ENCODE measurements around the gene ZNF639. TPM values are rescaled to one million over a fixed set of nuclear protein-coding genes. Genes with fewer than 3 reads are reported as not detected.

Gene ZNF639
- total and polyA plus RNA-seq, 9 of the 15 experiments (the other 6 are each of a cell fraction or from before 2014, with no cell fraction given), result 17.6 to 88.1 (median 53.7) TPM

DNA sequence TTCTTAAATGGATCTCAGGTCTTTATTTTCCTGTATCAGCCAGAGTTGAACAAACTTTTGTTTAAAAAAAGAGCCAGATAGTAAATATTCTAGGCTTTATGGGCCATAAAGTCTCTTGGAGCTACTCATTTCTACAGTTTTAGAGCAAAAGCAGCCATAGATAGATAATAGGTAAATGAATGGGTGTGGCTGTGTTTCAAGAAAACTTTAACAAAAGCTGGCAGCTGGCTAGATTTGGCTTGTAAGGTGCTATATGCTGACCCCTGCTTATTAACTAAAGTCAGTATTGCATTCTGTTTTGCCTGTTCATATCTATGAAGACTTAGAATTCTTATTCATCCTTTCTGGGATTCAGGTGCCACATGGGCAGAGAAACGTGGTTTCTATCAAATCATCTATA lies 53.6 kb downstream of the ZNF639 start (continued):
- TF ChIP-seq, protein P1, sequence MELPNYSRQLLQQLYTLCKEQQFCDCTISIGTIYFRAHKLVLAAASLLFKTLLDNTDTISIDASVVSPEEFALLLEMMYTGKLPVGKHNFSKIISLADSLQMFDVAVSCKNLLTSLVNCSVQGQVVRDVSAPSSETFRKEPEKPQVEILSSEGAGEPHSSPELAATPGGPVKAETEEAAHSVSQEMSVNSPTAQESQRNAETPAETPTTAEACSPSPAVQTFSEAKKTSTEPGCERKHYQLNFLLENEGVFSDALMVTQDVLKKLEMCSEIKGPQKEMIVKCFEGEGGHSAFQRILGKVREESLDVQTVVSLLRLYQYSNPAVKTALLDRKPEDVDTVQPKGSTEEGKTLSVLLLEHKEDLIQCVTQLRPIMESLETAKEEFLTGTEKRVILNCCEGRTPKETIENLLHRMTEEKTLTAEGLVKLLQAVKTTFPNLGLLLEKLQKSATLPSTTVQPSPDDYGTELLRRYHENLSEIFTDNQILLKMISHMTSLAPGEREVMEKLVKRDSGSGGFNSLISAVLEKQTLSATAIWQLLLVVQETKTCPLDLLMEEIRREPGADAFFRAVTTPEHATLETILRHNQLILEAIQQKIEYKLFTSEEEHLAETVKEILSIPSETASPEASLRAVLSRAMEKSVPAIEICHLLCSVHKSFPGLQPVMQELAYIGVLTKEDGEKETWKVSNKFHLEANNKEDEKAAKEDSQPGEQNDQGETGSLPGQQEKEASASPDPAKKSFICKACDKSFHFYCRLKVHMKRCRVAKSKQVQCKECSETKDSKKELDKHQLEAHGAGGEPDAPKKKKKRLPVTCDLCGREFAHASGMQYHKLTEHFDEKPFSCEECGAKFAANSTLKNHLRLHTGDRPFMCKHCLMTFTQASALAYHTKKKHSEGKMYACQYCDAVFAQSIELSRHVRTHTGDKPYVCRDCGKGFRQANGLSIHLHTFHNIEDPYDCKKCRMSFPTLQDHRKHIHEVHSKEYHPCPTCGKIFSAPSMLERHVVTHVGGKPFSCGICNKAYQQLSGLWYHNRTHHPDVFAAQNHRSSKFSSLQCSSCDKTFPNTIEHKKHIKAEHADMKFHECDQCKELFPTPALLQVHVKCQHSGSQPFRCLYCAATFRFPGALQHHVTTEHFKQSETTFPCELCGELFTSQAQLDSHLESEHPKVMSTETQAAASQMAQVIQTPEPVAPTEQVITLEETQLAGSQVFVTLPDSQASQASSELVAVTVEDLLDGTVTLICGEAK (IDR thresholded peaks at IDR 0.05), result peak; percentile 88
- TF ChIP-seq, protein P1 (CRISPR knock-in tag; IDR thresholded peaks at IDR 0.05), result no peak
- TF ChIP-seq, protein P2, sequence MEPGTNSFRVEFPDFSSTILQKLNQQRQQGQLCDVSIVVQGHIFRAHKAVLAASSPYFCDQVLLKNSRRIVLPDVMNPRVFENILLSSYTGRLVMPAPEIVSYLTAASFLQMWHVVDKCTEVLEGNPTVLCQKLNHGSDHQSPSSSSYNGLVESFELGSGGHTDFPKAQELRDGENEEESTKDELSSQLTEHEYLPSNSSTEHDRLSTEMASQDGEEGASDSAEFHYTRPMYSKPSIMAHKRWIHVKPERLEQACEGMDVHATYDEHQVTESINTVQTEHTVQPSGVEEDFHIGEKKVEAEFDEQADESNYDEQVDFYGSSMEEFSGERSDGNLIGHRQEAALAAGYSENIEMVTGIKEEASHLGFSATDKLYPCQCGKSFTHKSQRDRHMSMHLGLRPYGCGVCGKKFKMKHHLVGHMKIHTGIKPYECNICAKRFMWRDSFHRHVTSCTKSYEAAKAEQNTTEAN (CRISPR knock-in tag; IDR thresholded peaks at IDR 0.05), result no peak
- TF ChIP-seq, protein P3, sequence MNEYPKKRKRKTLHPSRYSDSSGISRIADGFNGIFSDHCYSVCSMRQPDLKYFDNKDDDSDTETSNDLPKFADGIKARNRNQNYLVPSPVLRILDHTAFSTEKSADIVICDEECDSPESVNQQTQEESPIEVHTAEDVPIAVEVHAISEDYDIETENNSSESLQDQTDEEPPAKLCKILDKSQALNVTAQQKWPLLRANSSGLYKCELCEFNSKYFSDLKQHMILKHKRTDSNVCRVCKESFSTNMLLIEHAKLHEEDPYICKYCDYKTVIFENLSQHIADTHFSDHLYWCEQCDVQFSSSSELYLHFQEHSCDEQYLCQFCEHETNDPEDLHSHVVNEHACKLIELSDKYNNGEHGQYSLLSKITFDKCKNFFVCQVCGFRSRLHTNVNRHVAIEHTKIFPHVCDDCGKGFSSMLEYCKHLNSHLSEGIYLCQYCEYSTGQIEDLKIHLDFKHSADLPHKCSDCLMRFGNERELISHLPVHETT (CRISPR knock-in tag; conservative IDR thresholded peaks at IDR 0.05 in 1 of 2, IDR thresholded peaks at IDR 0.05 in 1 of 2), result no peak
- TF ChIP-seq HMBOX1 (IDR thresholded peaks at IDR 0.05), result no peak

All from K562 (cell line).